AG09319 (cell line): ENCODE measurements around the gene ZCCHC14.
A peak's percentile ranks its signal among the peaks of the same experiment; 100 is the strongest.

Experiments used
- DNase-seq: peaks from one replicate; pipeline ENCODE4 v3.0.0-alpha.2; 2010; ENCODE audit warnings: low read depth; ENCODE audit errors: extremely low read depth
- CTCF ChIP-seq: IDR thresholded peaks from 2 replicates; pipeline ENCODE4 v1.5.1; 2011; ENCODE audit warnings: low read depth, mild to moderate bottlenecking, inconsistent platforms, low read length, moderate library complexity

ZCCHC14 gene

GRCh38 chr16:87492721-87493607 is at the start of gene ZCCHC14:
Gene ZCCHC14 (minus strand): TSS chr16:87493024. CDS start chr16:87492238, 786 bp downstream.
- DNase-seq, result peak; percentile 98

GRCh38 chr16:87541872-87542234 is 49.0 kb upstream of the ZCCHC14 start:
- DNase-seq, result no peak
- TF ChIP-seq CTCF, result no peak

More at GRCh38 chr16:87492721-87493607, at the start of gene ZCCHC14:
- no peak for TF ChIP-seq CTCF

GRCh38 chr16:87541147-87541871 is 48.5 kb upstream of the ZCCHC14 start:
- DNase-seq, result no peak
- TF ChIP-seq CTCF, result no peak

- no peak for DNase-seq
- TF ChIP-seq CTCF, result no peak
These were observed 48.0 kb upstream of the ZCCHC14 start for GRCh38 chr16:87540897-87541146.

- DNase-seq, result no peak
- TF ChIP-seq CTCF, result no peak
These were observed 47.5 kb upstream of the ZCCHC14 start for GRCh38 chr16:87540072-87540896.

GRCh38 chr16:87539113-87539512 is 46.3 kb upstream of the ZCCHC14 start:
- DNase-seq, result no peak
- TF ChIP-seq CTCF, result no peak
